Occipital lobe (tissue), 1 donor: ENCODE data around the gene CNNM1. TPM values are rescaled to one million over a fixed set of nuclear protein-coding genes. Genes with fewer than 3 reads are reported as not detected.

ENCODE experiments used
- total RNA-seq: library from RNA; depleted of rRNA; stranded (reverse); fragments of >200 nt; gene quantifications from one replicate; pipeline ENCODE4 v1.2.3, GENCODE V29; 2014

CNNM1 gene
- total RNA-seq, 1 donor from 2014 or later: 3.1 TPM

Other genes starting within 250 kb of the CNNM1 start
- gene HPSE2, start 93.5 kb upstream of the CNNM1 start, total RNA-seq: not detected
- gene GOT1, start 101.3 kb downstream of the CNNM1 start, total RNA-seq: 16.4 TPM
- not detected for gene NKX2-3, start 203.6 kb downstream of the CNNM1 start, total RNA-seq